ENCODE results near the gene ASMTL. TPM values are rescaled to one million over a fixed set of nuclear protein-coding genes. Genes with fewer than 3 reads are reported as not detected.

ASMTL gene
- total RNA-seq, 6 experiments from 2014 or later: 12.5 to 27.3 (median 18.6) TPM

GRCh38 chrX:1394731-1395501 lies 57.8 kb downstream of the ASMTL start:
- ATAC-seq (no peak), DNase-seq (peak in 2 of 3 donors; percentile 20 to 44)
- Histone ChIP-seq H3K27me3 (no peaks in the 10 kb centered on the region), H3K9me3 (no peaks in the 10 kb centered on the region), H3K27ac (no peak overlapping the region), H3K4me1 (peaks cover 0 to 24% (median 10%) of the 10 kb centered on the region in 4 donors), H3K36me3 (peaks cover 0 to 9% (median 4%) of the 10 kb centered on the region in 4 donors), H3K4me3 (no peak overlapping the region)
- 75% methylated on average over 1 of the region's 22 CpGs for WGBS (ENCODE audit: insufficient coverage, low coverage, low lambda C conversion rate, missing lambda C conversion rate)
- TF ChIP-seq POLR2A (IDR thresholded peaks at IDR 0.05) (no peak), CTCF (IDR thresholded peaks at IDR 0.05) (no peak)
- intact Hi-C loops (cut with DNase I): no loop called here

DNA sequence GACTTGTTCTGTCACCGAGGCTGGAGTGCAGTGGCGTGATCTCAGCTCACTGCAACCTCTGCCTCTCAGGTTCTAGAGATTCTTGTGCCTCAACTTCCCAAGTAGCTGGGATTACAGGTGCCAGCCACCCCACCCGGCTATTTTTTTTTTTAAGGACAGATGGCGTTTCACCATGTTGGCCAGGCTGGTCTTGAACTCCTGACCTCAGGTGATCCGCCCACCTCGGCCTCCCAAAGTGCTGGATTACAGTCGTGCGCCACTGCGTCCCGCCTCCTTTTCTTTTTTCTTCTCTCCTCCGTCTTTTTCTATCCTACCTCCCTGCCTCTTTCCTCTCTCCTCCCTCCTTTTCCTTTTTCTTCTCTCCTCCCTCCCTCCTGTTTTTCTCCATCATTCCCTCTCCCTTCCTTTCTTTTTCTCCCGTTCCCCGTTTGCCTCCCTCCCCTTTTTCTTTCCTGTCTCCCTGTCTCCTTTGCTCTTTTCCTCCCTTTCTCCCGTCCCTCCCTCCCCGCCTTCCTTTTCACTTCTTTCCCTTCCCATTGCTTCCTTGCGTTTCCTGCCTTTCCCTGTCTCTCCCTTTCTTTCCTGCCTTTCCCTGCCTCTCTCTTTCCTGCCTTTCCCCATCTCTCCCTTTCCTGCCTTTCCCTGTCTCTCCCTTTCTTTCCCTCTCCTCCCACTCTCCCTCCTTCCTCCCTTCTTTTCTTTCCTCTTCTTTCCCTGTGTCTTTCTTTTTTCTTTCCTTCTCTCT lies 58.7 kb downstream of the ASMTL start:
- DNase-seq (peak in 1 of 3 donors; percentile 16), ATAC-seq (no peak)
- TF ChIP-seq CTCF (IDR thresholded peaks at IDR 0.05) (no peak), POLR2A (IDR thresholded peaks at IDR 0.05) (no peak)
- Histone ChIP-seq H3K4me1 (peaks cover 0 to 28% (median 10%) of the 10 kb centered on the region in 4 donors), H3K9me3 (no peaks in the 10 kb centered on the region), H3K27ac (no peak overlapping the region), H3K27me3 (no peaks in the 10 kb centered on the region), H3K36me3 (peaks cover 3 to 16% (median 10%) of the 10 kb centered on the region in 4 donors), H3K4me3 (no peak overlapping the region)
- intact Hi-C loops (cut with DNase I): no loop called here
- WGBS (ENCODE audit: insufficient coverage, low coverage, low lambda C conversion rate, missing lambda C conversion rate): 75% methylated on average over 13 of the region's 16 CpGs

- no peaks in the 10 kb centered on the region for H3K27me3 ChIP-seq
- intact Hi-C loops (cut with DNase I): no loop called here
- ATAC-seq: peak; percentile 48 to 63 (median 53)
- TF ChIP-seq POLR2A (IDR thresholded peaks at IDR 0.05) (no peak), CTCF (IDR thresholded peaks at IDR 0.05) (no peak)
- no peaks in the 10 kb centered on the region for H3K9me3 ChIP-seq
- WGBS (ENCODE audit: insufficient coverage, low coverage, low lambda C conversion rate, missing lambda C conversion rate): 2% methylated on average over 9 of the region's 76 CpGs
- peaks cover 9 to 31% (median 22%) of the 10 kb centered on the region in 4 donors for H3K36me3 ChIP-seq
- DNase-seq: peak; percentile 78 to 83 (median 79)
- H3K27ac ChIP-seq: peak overlapping the region; percentile 92 to 96 (median 95)
- peaks cover 0 to 28% (median 10%) of the 10 kb centered on the region in 4 donors for H3K4me1 ChIP-seq
- H3K4me3 ChIP-seq: peak overlapping the region; percentile 97 to 100 (median 99)
These were observed 60.2 kb downstream of the ASMTL start for GRCh38 chrX:1392376-1393068.

GRCh38 chrX:1391707-1392375 lies 60.9 kb downstream of the ASMTL start, which contains the start of gene SLC25A6:
Gene SLC25A6 (minus strand): TSS chrX:1392113. CDS start chrX:1392009, 104 bp downstream.
- WGBS (ENCODE audit: insufficient coverage, low coverage, low lambda C conversion rate, missing lambda C conversion rate): 0% methylated on average over 1 of the region's 90 CpGs
- Histone ChIP-seq H3K27me3 (no peaks in the 10 kb centered on the region), H3K9me3 (no peaks in the 10 kb centered on the region), H3K4me1 (peaks cover 0 to 28% (median 10%) of the 10 kb centered on the region in 4 donors), H3K27ac (peak within 1 kb of the TSS; percentile 92 to 96 (median 95)), H3K4me3 (peak within 1 kb of the TSS; percentile 97 to 100 (median 99)), H3K36me3 (peaks cover 9 to 38% (median 27%) of the 10 kb centered on the region in 4 donors)
- TF ChIP-seq CTCF (IDR thresholded peaks at IDR 0.05) (peak in 3 of 4 donors; percentile 7 to 29 (median 28)), POLR2A (IDR thresholded peaks at IDR 0.05) (peak; percentile 95)
- peak; percentile 92 to 97 (median 94) for ATAC-seq
- intact Hi-C loops (cut with DNase I): no loop called here
- peak; percentile 99 to 100 (median 100) for DNase-seq

All from right lobe of liver (tissue), 6 donors.